A673 (cell line): Measurements from ENCODE around the gene SNORC. TPM values are rescaled to one million over a fixed set of nuclear protein-coding genes. Genes with fewer than 3 reads are reported as not detected.

Experiments
- BruUV-seq: library from RNA; stranded (reverse); fragments of 400-500 nt; replicated peaks from 2 replicates; lab custom pipeline; 2021; lab: Mats Ljungman, UMichigan
- CTCF ChIA-PET: fragments of 300-600 bp; sonication (Branson Sonifier 250); formaldehyde crosslinking; loops from one replicate; lab custom pipeline; 2022; ENCODE audit warnings: antibody characterized with exemption; lab: Charles Lee
- POLR2A ChIA-PET: fragments of 300-600 bp; sonication (Branson Sonifier 250); formaldehyde crosslinking; loops from one replicate; lab custom pipeline; 2022; ENCODE audit warnings: antibody characterized with exemption; ENCODE audit not compliant: low non-redundant PET; lab: Charles Lee
- DNase-seq: peaks from one replicate; pipeline ENCODE4 v3.0.0-alpha.2; 2015; ENCODE audit warnings: low spot score
- H3K27ac ChIP-seq: fragments of 200-600 bp; sonication (generic); 2 replicates; pipeline ENCODE4 v1.5.1; 2016; ENCODE audit warnings: mixed run types, low read depth, mild to moderate bottlenecking, mixed read lengths, antibody characterized with exemption, low read length; ENCODE audit not compliant: poor library complexity, severe bottlenecking
- H3K27me3 ChIP-seq: fragments of 200-600 bp; sonication (generic); replicated peaks from 2 replicates; pipeline ENCODE4 v1.6.1; 2017; ENCODE audit warnings: mixed run types, low read depth, mild to moderate bottlenecking, mixed read lengths, antibody characterized with exemption, low read length; ENCODE audit not compliant: insufficient read depth, poor library complexity
- H3K36me3 ChIP-seq: fragments of 200-600 bp; sonication (generic); 2 replicates; pipeline ENCODE4 v1.6.1; 2016; ENCODE audit warnings: mixed run types, mild to moderate bottlenecking, mixed read lengths, antibody characterized with exemption, low read length; ENCODE audit not compliant: insufficient read depth, poor library complexity, severe bottlenecking
- H3K4me1 ChIP-seq: fragments of 200-600 bp; sonication (generic); 2 replicates; pipeline ENCODE4 v1.6.1; 2017; ENCODE audit warnings: mixed run types, mild to moderate bottlenecking, mixed read lengths, antibody characterized with exemption, low read length; ENCODE audit not compliant: insufficient read depth, poor library complexity, severe bottlenecking
- H3K4me3 ChIP-seq: fragments of 200-600 bp; sonication (generic); 2 replicates; pipeline ENCODE4 v1.5.1; 2016; ENCODE audit warnings: low read depth, mixed run types, mild to moderate bottlenecking, mixed read lengths, low read length; ENCODE audit not compliant: poor library complexity, severe bottlenecking
- H3K9me3 ChIP-seq: fragments of 200-600 bp; sonication (generic); 2 replicates; pipeline ENCODE4 v1.6.1; 2016; ENCODE audit warnings: mixed run types, low read depth, mild to moderate bottlenecking, mixed read lengths, antibody characterized with exemption, low read length; ENCODE audit not compliant: poor library complexity, severe bottlenecking
- CTCF ChIP-seq: fragments of 300-800, 200-600 bp; sonication (generic); conservative IDR thresholded peaks from 2 replicates; pipeline ENCODE4 v1.5.1; 2017; ENCODE audit warnings: low read depth, mild to moderate bottlenecking, antibody characterized with exemption, low read length, moderate library complexity, mixed read lengths
- EZH2 ChIP-seq: fragments of 200-600 bp; sonication (generic); IDR thresholded peaks from 2 replicates; pipeline ENCODE4 v1.6.1; 2017; ENCODE audit warnings: borderline replicate concordance, low read depth, mild to moderate bottlenecking, mixed read lengths, antibody characterized with exemption, low read length; ENCODE audit not compliant: poor library complexity, severe bottlenecking
- intact Hi-C: fragments of 100-400 bp; cut with micrococcal nuclease; formaldehyde crosslinking; loops from one replicate; pipeline ENCODE4 v1.10.0; 2022; ENCODE audit not compliant: unreplicated experiment
- total RNA-seq: library from RNA; stranded (reverse); gene quantifications from 2 replicates; pipeline ENCODE4 v1.2.3, GENCODE V29; 2021

Gene SNORC
- total RNA-seq, 1 experiment from 2014 or later, result 4.6 TPM

GRCh38 chr2:232859385-232859916 lies 10.6 kb upstream of the SNORC start:
- ChIA-PET POLR2A (no interaction called here), CTCF (no interaction called here)
- peaks cover 24% of the 10 kb centered on the region for H3K36me3 ChIP-seq
- H3K4me1 ChIP-seq, result no peaks in the 10 kb centered on the region
- H3K4me3 ChIP-seq, result no peak overlapping the region
- intact Hi-C loops, result no loop called here
- no peak for DNase-seq
- TF ChIP-seq EZH2 (no peak), CTCF (no peak)
- H3K27me3 ChIP-seq, result no peaks in the 10 kb centered on the region
- no peak overlapping the region for H3K27ac ChIP-seq
- BruUV-seq, result no TSS peak
- H3K9me3 ChIP-seq, result no peaks in the 10 kb centered on the region

- peaks cover 24% of the 10 kb centered on the region for H3K36me3 ChIP-seq
- H3K27ac ChIP-seq, result no peak overlapping the region
- CTCF ChIA-PET, result interaction anchor here (0.6 kb wide), 1 partner anchor 253 kb away, joined by 3 read pairs; no protein-coding TSS in a partner anchor
- BruUV-seq, result no TSS peak
- H3K27me3 ChIP-seq, result no peaks in the 10 kb centered on the region
- H3K4me1 ChIP-seq, result no peaks in the 10 kb centered on the region
- intact Hi-C loops, result no loop called here
- TF ChIP-seq CTCF, result no peak
- TF ChIP-seq EZH2, result no peak
- H3K9me3 ChIP-seq, result no peaks in the 10 kb centered on the region
- H3K4me3 ChIP-seq, result no peak overlapping the region
- DNase-seq, result no peak
- POLR2A ChIA-PET, result no interaction called here
Observed at GRCh38 chr2:232860593-232861241, 9.3 kb upstream of the SNORC start.

GRCh38 chr2:232861353-232861752 lies 8.7 kb upstream of the SNORC start:
- DNase-seq, result no peak
- H3K36me3 ChIP-seq, result peaks cover 20% of the 10 kb centered on the region
- no peaks in the 10 kb centered on the region for H3K9me3 ChIP-seq
- H3K27ac ChIP-seq, result no peak overlapping the region
- intact Hi-C loops, result no loop called here
- CTCF ChIA-PET, result no interaction called here
- no peaks in the 10 kb centered on the region for H3K4me1 ChIP-seq
- H3K4me3 ChIP-seq, result no peak overlapping the region
- no peaks in the 10 kb centered on the region for H3K27me3 ChIP-seq
- POLR2A ChIA-PET, result no interaction called here
- no TSS peak for BruUV-seq
- TF ChIP-seq EZH2 (no peak), CTCF (no peak)
